ENCODE measurements around the gene CBLB.

- TF ChIP-seq, protein P1, sequence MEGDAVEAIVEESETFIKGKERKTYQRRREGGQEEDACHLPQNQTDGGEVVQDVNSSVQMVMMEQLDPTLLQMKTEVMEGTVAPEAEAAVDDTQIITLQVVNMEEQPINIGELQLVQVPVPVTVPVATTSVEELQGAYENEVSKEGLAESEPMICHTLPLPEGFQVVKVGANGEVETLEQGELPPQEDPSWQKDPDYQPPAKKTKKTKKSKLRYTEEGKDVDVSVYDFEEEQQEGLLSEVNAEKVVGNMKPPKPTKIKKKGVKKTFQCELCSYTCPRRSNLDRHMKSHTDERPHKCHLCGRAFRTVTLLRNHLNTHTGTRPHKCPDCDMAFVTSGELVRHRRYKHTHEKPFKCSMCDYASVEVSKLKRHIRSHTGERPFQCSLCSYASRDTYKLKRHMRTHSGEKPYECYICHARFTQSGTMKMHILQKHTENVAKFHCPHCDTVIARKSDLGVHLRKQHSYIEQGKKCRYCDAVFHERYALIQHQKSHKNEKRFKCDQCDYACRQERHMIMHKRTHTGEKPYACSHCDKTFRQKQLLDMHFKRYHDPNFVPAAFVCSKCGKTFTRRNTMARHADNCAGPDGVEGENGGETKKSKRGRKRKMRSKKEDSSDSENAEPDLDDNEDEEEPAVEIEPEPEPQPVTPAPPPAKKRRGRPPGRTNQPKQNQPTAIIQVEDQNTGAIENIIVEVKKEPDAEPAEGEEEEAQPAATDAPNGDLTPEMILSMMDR (IDR thresholded peaks at IDR 0.05): no peak
- TF ChIP-seq POLR2A (IDR thresholded peaks at IDR 0.05): no peak
Observed at GRCh38 chr3:105744202-105744601, 124.6 kb downstream of the CBLB start.

Data from tibial nerve (tissue), 3 donors.